H1 (cell line): Measurements from ENCODE around the gene CD4. TPM values are rescaled to one million over a fixed set of nuclear protein-coding genes. Genes with fewer than 3 reads are reported as not detected.

ENCODE experiments used
- CTCF ChIA-PET: fragments of 300-600 bp; sonication (Branson Sonifier 250); formaldehyde crosslinking; loops from one replicate; lab custom pipeline; 2021; ENCODE audit not compliant: partially characterized antibody; lab: Charles Lee
- POLR2A ChIA-PET: fragments of 300-600 bp; sonication (Branson Sonifier 250); formaldehyde crosslinking; loops from one replicate; lab custom pipeline; 2021; ENCODE audit warnings: inconsistent platforms; ENCODE audit not compliant: partially characterized antibody; lab: Charles Lee
- DNase-seq, 2 experiments: peaks; one replicate each; pipeline versions ENCODE4 v3.0.0 to v3.0.0-alpha.2; 2010 to 2022; ENCODE audit warnings: low spot score in 2 of 2, low read depth in 1 of 2, mixed read lengths in 1 of 2
- FAIRE-seq: peaks from 2 replicates; lab custom pipeline; 2011; peaks lifted over from hg19 to GRCh38; lab: Jason Lieb, UNC
- H2AFZ ChIP-seq: 2 replicates; pipeline ENCODE4 v1.8.1; 2012; ENCODE audit warnings: low read length, inconsistent platforms
- H2AK5ac ChIP-seq: 2 replicates; pipeline ENCODE4 v1.6.1; 2013; ENCODE audit warnings: low read depth, low read length
- H2BK120ac ChIP-seq: replicated peaks from 2 replicates; pipeline ENCODE3; 2013; ENCODE audit warnings: low read depth, low read length, inconsistent platforms
- H2BK12ac ChIP-seq: 2 replicates; pipeline ENCODE4 v1.6.1; 2013; ENCODE audit warnings: low read depth, low read length
- H2BK15ac ChIP-seq: 2 replicates; pipeline ENCODE4 v1.6.1; 2013; ENCODE audit warnings: low read length
- H2BK20ac ChIP-seq: 2 replicates; pipeline ENCODE4 v1.6.1; 2013; ENCODE audit warnings: low read length
- H2BK5ac ChIP-seq: 2 replicates; pipeline ENCODE4 v1.6.1; 2013; ENCODE audit warnings: low read depth, low read length
- H3K14ac ChIP-seq: 2 replicates; pipeline ENCODE4 v1.6.1; 2013; ENCODE audit warnings: inconsistent platforms; ENCODE audit not compliant: insufficient read length
- H3K18ac ChIP-seq: 2 replicates; pipeline ENCODE4 v1.6.1; 2013; ENCODE audit warnings: low read length; ENCODE audit errors: extremely low read depth
- H3K23ac ChIP-seq: 2 replicates; pipeline ENCODE4 v1.6.1; 2013; ENCODE audit warnings: inconsistent platforms; ENCODE audit not compliant: insufficient read length
- H3K23me2 ChIP-seq: 2 replicates; pipeline ENCODE4 v1.6.1; 2013; ENCODE audit warnings: low read depth, low read length
- H3K27ac ChIP-seq: 2 replicates; pipeline ENCODE4 v1.6.1; 2011; ENCODE audit warnings: low read depth, low read length, inconsistent platforms
- H3K27me3 ChIP-seq, 4 experiments: replicated peaks in 1 of 4; 1 replicate in 1 of 4; 2 replicates in 3 of 4; pipeline versions ENCODE4 v1.6.1 to v1.8.1; 2011 to 2013; ENCODE audit warnings: low read length in 3 of 4, mild to moderate bottlenecking in 3 of 4, inconsistent platforms in 2 of 4, mixed read lengths in 2 of 4, moderate library complexity in 1 of 4; ENCODE audit not compliant: control insufficient read depth in 3 of 4, insufficient read depth in 3 of 4; ENCODE audit errors: extremely low read depth in 1 of 4
- H3K36me3 ChIP-seq, 4 experiments: 2 replicates each; pipeline versions ENCODE4 v1.6.1 to v1.8.1; 2011 to 2013; ENCODE audit warnings: mild to moderate bottlenecking in 4 of 4, low read length in 3 of 4, moderate library complexity in 2 of 4, control low read depth in 1 of 4, inconsistent platforms in 1 of 4; ENCODE audit not compliant: insufficient read depth in 4 of 4, control insufficient read depth in 2 of 4
- H3K4ac ChIP-seq: replicated peaks from 2 replicates; pipeline ENCODE3; 2013; ENCODE audit warnings: low read length, low read depth, mixed read lengths, inconsistent platforms; ENCODE audit not compliant: insufficient read length
- H3K4me1 ChIP-seq, 4 experiments: replicated peaks in 1 of 4; 1 replicate in 1 of 4; 2 replicates in 3 of 4; pipeline versions ENCODE4 v1.6.1 to v1.8.1; 2011 to 2013; ENCODE audit warnings: low read length in 3 of 4, inconsistent platforms in 2 of 4, mixed read lengths in 1 of 4; ENCODE audit not compliant: insufficient read depth in 4 of 4, control insufficient read depth in 3 of 4
- H3K4me2 ChIP-seq, 2 experiments: 2 replicates each; pipeline versions ENCODE4 v1.6.1 to v1.8.1; 2011 to 2013; ENCODE audit warnings: low read depth in 2 of 2, low read length in 2 of 2, control low read depth in 1 of 2, inconsistent platforms in 1 of 2, mild to moderate bottlenecking in 1 of 2; ENCODE audit not compliant: insufficient read depth in 1 of 2
- H3K4me3 ChIP-seq, 4 experiments: fragments of 200-600, 300-600 bp in 1 of 4; sonication (generic), shearing (Covaris generic), sonication (Bioruptor Twin) in 1 of 4; 2 replicates each; pipeline versions ENCODE4 v1.5.1 to v1.8.1; 2011 to 2016; ENCODE audit warnings: low read length in 4 of 4, low read depth in 3 of 4, control low read depth in 2 of 4, inconsistent platforms in 2 of 4, mild to moderate bottlenecking in 2 of 4, mixed read lengths in 1 of 4, moderate library complexity in 1 of 4; ENCODE audit not compliant: insufficient read depth in 2 of 4; ENCODE audit errors: extremely low read depth in 1 of 4
- H3K56ac ChIP-seq: replicated peaks from 2 replicates; pipeline ENCODE3; 2013; ENCODE audit warnings: low read depth, mild to moderate bottlenecking, mixed read lengths, low read length, inconsistent platforms; ENCODE audit not compliant: insufficient read length
- H3K79me1 ChIP-seq: 2 replicates; pipeline ENCODE4 v1.6.1; 2013; ENCODE audit warnings: low read depth, low read length, control low read depth
- H3K79me2 ChIP-seq, 2 experiments: 2 replicates each; pipeline versions ENCODE4 v1.6.1 to v1.8.1; 2012 to 2013; ENCODE audit warnings: low read length in 2 of 2, mild to moderate bottlenecking in 2 of 2, inconsistent platforms in 1 of 2; ENCODE audit not compliant: insufficient read depth in 2 of 2, control insufficient read depth in 1 of 2
- H3K9ac ChIP-seq, 4 experiments: replicated peaks in 1 of 4; 1 replicate in 1 of 4; 2 replicates in 3 of 4; pipeline versions ENCODE4 v1.6.1 to v1.8.1; 2011 to 2013; ENCODE audit warnings: low read depth in 3 of 4, low read length in 3 of 4, control low read depth in 2 of 4, mild to moderate bottlenecking in 2 of 4, moderate library complexity in 2 of 4, inconsistent platforms in 1 of 4; ENCODE audit errors: extremely low read depth in 1 of 4
- H3K9me3 ChIP-seq, 2 experiments: 2 replicates each; pipeline versions ENCODE4 v1.6.1 to v1.8.1; 2012 to 2013; ENCODE audit warnings: mild to moderate bottlenecking in 2 of 2, moderate library complexity in 2 of 2, control low read depth in 1 of 2, inconsistent platforms in 1 of 2, low read depth in 1 of 2, low read length in 1 of 2, mixed read lengths in 1 of 2; ENCODE audit not compliant: insufficient read depth in 2 of 2
- H4K20me1 ChIP-seq, 2 experiments: replicated peaks in 1 of 2; 2 replicates each; pipeline versions ENCODE3 to v1.8.1; 2011 to 2013; ENCODE audit warnings: inconsistent platforms in 2 of 2, low read length in 2 of 2, mild to moderate bottlenecking in 1 of 2; ENCODE audit not compliant: insufficient read depth in 2 of 2, control insufficient read depth in 1 of 2
- H4K5ac ChIP-seq: 2 replicates; pipeline ENCODE4 v1.6.1; 2013; ENCODE audit warnings: low read length, low read depth, mixed read lengths, inconsistent platforms; ENCODE audit not compliant: insufficient read length
- H4K8ac ChIP-seq: 2 replicates; pipeline ENCODE4 v1.8.0; 2013; ENCODE audit warnings: mild to moderate bottlenecking, moderate library complexity, low read length, inconsistent platforms; ENCODE audit not compliant: insufficient read depth; ENCODE audit errors: extremely low read depth
- H4K91ac ChIP-seq: replicated peaks from 2 replicates; pipeline ENCODE3; 2013; ENCODE audit warnings: low read length, mixed read lengths, inconsistent platforms; ENCODE audit not compliant: insufficient read length
- ATF3 ChIP-seq: IDR thresholded peaks from 2 replicates; pipeline ENCODE4 v1.6.1; 2011; ENCODE audit warnings: low read depth, mild to moderate bottlenecking, low read length; ENCODE audit not compliant: insufficient read depth
- CEBPB ChIP-seq: IDR thresholded peaks from 2 replicates; pipeline ENCODE4 v1.6.1; 2012; ENCODE audit warnings: low read depth, low read length
- FOSL1 ChIP-seq: IDR thresholded peaks from 2 replicates; pipeline ENCODE4 v1.6.1; 2011; ENCODE audit warnings: mild to moderate bottlenecking, low read depth, low read length, moderate library complexity; ENCODE audit not compliant: insufficient read depth
- RFX5 ChIP-seq: IDR thresholded peaks from 2 replicates; pipeline ENCODE4 v1.6.1; 2011; ENCODE audit warnings: low read depth, low read length, improper control_type of control experiment, borderline replicate concordance
- SAP30 ChIP-seq: fragments of 300-600 bp; sonication (generic); IDR thresholded peaks from 2 replicates; pipeline ENCODE4 v1.7.1; 2012; ENCODE audit warnings: low read length, moderate library complexity, mild to moderate bottlenecking, inconsistent platforms; ENCODE audit not compliant: insufficient read depth, insufficient replicate concordance
- SP1 ChIP-seq: IDR thresholded peaks from 2 replicates; pipeline ENCODE4 v1.6.1; 2011; ENCODE audit warnings: low read depth, low read length
- WGBS, 2 experiments: shearing (Covaris generic) in 1 of 2; methylation state at CpG; one replicate each; pipeline versions ENCODE4 v1.1.6 to v1.1.7; 2013 to 2015; ENCODE audit warnings: low lambda C conversion rate in 2 of 2, mixed read lengths in 2 of 2, inconsistent platforms in 1 of 2, low coverage in 1 of 2, missing lambda C conversion rate in 1 of 2; ENCODE audit not compliant: insufficient replicate concordance in 2 of 2, insufficient coverage in 1 of 2, insufficient read length in 1 of 2; ENCODE audit errors: extremely low coverage in 1 of 2, missing lambda C conversion rate in 1 of 2; 5-methylcytosine and 5-hydroxymethylcytosine counted together
- polyA plus RNA-seq, 7 experiments: library from polyadenylated mRNA; depleted of rRNA in 3 of 7; stranded (reverse) in 5 of 7; unstranded in 2 of 7; fragments of >200 nt in 5 of 7; fragments of 200-250 nt in 2 of 7; gene quantifications; 1 replicate in 5 of 7; 2 replicates in 1 of 7; 4 replicates in 1 of 7; pipeline versions ENCODE4 v1.2.1 to v1.2.3, GENCODE V29; 2011 to 2013; ENCODE audit warnings: missing spikeins in 2 of 7, mixed read lengths in 2 of 7
- total RNA-seq: library from RNA; stranded (reverse); fragmentation: NEBNext Ultra II Directional; extraction: Animal tissue kit (Norgen Biotek cat#: 25700); gene quantifications from 2 replicates; pipeline ENCODE4 v1.2.1, GENCODE V29; 2021
- TF ChIP-seq, protein P1 (sequence below): IDR thresholded peaks from 2 replicates; pipeline ENCODE4 v1.6.1; 2011; ENCODE audit warnings: low read length, improper control_type of control experiment
- TF ChIP-seq, protein P2 (sequence below), 3 experiments: IDR thresholded peaks; 1 replicate in 2 of 3; 2 replicates in 1 of 3; pipeline versions ENCODE4 v1.5.1 to v1.6.1; 2011; ENCODE audit warnings: low read length in 3 of 3, mild to moderate bottlenecking in 3 of 3, inconsistent platforms in 2 of 3, low read depth in 1 of 3, moderate library complexity in 1 of 3; ENCODE audit not compliant: insufficient read depth in 1 of 3; ENCODE audit errors: control extremely low read depth in 1 of 3

The CD4 gene
- total and polyA plus RNA-seq, 2 of the 8 experiments (the other 6 are each of a cell fraction or from before 2014, with no cell fraction given) = 3.4 to 5.1 TPM

DNA sequence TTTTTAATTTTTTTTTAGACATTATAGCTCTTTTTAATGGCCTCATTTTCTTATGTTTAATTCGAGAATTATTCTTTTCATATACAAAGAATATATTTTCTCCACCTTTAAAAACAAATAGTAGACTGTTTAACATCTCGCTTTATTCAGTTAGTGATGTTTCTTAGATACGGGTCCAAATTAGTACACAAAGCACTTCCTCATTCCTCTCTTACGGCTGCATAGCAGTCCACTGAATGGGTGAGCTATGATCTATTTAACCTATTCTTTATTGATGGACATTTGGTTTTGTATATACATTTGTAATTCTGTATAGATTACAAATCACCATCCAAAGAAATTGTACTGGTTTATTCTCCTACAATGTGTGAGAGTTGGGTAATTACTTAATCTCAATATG is 24.0 kb downstream of the CD4 start:
- Histone ChIP-seq H2BK5ac (no peak overlapping the region), H3K56ac (no peak overlapping the region), H3K27ac (no peak overlapping the region), H3K4me3 (no peak overlapping the region), H4K91ac (no peak overlapping the region), H3K18ac (no peak overlapping the region), H3K23me2 (peaks cover 6% of the 10 kb centered on the region), H3K23ac (no peak overlapping the region), H2BK12ac (no peak overlapping the region), H4K20me1 (peaks cover 0 to 6% of the 10 kb centered on the region in 2 experiments), H3K14ac (no peak overlapping the region), H2BK120ac (no peak overlapping the region), H4K8ac (no peak overlapping the region), H3K9me3 (peaks cover 0 to 2% of the 10 kb centered on the region in 2 experiments; a peak in 1 of 4 replicates), H3K4me2 (no peak overlapping the region), H3K4me1 (peaks cover 0 to 14% (median 8%) of the 10 kb centered on the region in 4 experiments; a peak in 6 of 7 replicates), H3K9ac (no peak overlapping the region), H3K27me3 (peaks cover 0 to 2% (median 0%) of the 10 kb centered on the region in 4 experiments; a peak in 3 of 7 replicates), H2AFZ (no peak overlapping the region), H3K4ac (no peak overlapping the region), H3K36me3 (no peaks in the 10 kb centered on the region; a peak in 1 of 8 replicates), H4K5ac (no peak overlapping the region), H2AK5ac (no peak overlapping the region), H2BK15ac (no peak overlapping the region), H2BK20ac (no peak overlapping the region), H3K79me2 (no peaks in the 10 kb centered on the region), H3K79me1 (no peaks in the 10 kb centered on the region)
- FAIRE-seq (no peak), DNase-seq (no peak)
- ChIA-PET CTCF (interaction anchor here (0.9 to 6.4 kb wide), 4 partner anchors 11 to 42 kb away, joined by 3 to 45 read pairs (median 4); no protein-coding TSS in a partner anchor), POLR2A (interaction anchor here (1.0 to 2.9 kb wide), 7 partner anchors 12 to 47 kb away, joined by 3 to 9 read pairs (median 4); partner anchors contain the start of genes CD4, P3H3 and PTMS)
- 84% methylated on average over 4 of the region's 4 CpGs; no CpG with 5 or more reads in 1 of the 2 experiments for whole genome bisulfite sequencing, 2 experiments
- TF ChIP-seq ATF3 = no peak
- TF ChIP-seq CEBPB = no peak
- TF ChIP-seq FOSL1 = no peak
- TF ChIP-seq, protein P1, sequence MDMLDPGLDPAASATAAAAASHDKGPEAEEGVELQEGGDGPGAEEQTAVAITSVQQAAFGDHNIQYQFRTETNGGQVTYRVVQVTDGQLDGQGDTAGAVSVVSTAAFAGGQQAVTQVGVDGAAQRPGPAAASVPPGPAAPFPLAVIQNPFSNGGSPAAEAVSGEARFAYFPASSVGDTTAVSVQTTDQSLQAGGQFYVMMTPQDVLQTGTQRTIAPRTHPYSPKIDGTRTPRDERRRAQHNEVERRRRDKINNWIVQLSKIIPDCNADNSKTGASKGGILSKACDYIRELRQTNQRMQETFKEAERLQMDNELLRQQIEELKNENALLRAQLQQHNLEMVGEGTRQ = no peak
- TF ChIP-seq RFX5 = no peak
- TF ChIP-seq SP1 = no peak
- TF ChIP-seq, protein P2, sequence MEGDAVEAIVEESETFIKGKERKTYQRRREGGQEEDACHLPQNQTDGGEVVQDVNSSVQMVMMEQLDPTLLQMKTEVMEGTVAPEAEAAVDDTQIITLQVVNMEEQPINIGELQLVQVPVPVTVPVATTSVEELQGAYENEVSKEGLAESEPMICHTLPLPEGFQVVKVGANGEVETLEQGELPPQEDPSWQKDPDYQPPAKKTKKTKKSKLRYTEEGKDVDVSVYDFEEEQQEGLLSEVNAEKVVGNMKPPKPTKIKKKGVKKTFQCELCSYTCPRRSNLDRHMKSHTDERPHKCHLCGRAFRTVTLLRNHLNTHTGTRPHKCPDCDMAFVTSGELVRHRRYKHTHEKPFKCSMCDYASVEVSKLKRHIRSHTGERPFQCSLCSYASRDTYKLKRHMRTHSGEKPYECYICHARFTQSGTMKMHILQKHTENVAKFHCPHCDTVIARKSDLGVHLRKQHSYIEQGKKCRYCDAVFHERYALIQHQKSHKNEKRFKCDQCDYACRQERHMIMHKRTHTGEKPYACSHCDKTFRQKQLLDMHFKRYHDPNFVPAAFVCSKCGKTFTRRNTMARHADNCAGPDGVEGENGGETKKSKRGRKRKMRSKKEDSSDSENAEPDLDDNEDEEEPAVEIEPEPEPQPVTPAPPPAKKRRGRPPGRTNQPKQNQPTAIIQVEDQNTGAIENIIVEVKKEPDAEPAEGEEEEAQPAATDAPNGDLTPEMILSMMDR (IDR thresholded peaks at IDR 0.05; ENCODE audit: control extremely low read depth in 1 of 3, insufficient read depth in 1 of 3, low read depth in 1 of 3, low read length in 3 of 3) = no peak
- TF ChIP-seq SAP30 = no peak
